Measurements from ENCODE around the gene SPATS2.

SPATS2 gene

GRCh38 chr12:49557187-49557916 is 190.1 kb downstream of the SPATS2 start:
- Histone ChIP-seq H3K27ac (no peak overlapping the region), H3K4me3 (ENCODE audit: low read depth, low read length) (no peak overlapping the region), H3K9me3 (ENCODE audit: severe bottlenecking) (no peaks in the 10 kb centered on the region), H3K36me3 (peaks cover 62% of the 10 kb centered on the region), H3K27me3 (ENCODE audit: insufficient read depth, low read depth, severe bottlenecking) (no peaks in the 10 kb centered on the region)
- DNase-seq: no peak
- TF ChIP-seq CTCF (IDR thresholded peaks at IDR 0.05; ENCODE audit: low read depth, low read length): no peak

GRCh38 chr12:49557917-49558215 is 190.6 kb downstream of the SPATS2 start:
- no peak overlapping the region for H3K27ac ChIP-seq
- no peaks in the 10 kb centered on the region for H3K27me3 ChIP-seq (ENCODE audit: insufficient read depth, low read depth, severe bottlenecking)
- no peak for DNase-seq
- peak; percentile 39; the same call in 1 of the 2 replicates for TF ChIP-seq CTCF (IDR thresholded peaks at IDR 0.05; ENCODE audit: low read depth, low read length)
- H3K9me3 ChIP-seq (ENCODE audit: severe bottlenecking): no peaks in the 10 kb centered on the region
- H3K36me3 ChIP-seq: peaks cover 67% of the 10 kb centered on the region
- H3K4me3 ChIP-seq (ENCODE audit: low read depth, low read length): no peak overlapping the region

GRCh38 chr12:49558526-49558925 is 191.3 kb downstream of the SPATS2 start:
- H3K27me3 ChIP-seq (ENCODE audit: insufficient read depth, low read depth, severe bottlenecking): no peaks in the 10 kb centered on the region
- H3K9me3 ChIP-seq (ENCODE audit: severe bottlenecking): no peaks in the 10 kb centered on the region
- peaks cover 73% of the 10 kb centered on the region for H3K36me3 ChIP-seq
- no peak overlapping the region for H3K4me3 ChIP-seq (ENCODE audit: low read depth, low read length)
- no peak for TF ChIP-seq CTCF (IDR thresholded peaks at IDR 0.05; ENCODE audit: low read depth, low read length)
- DNase-seq: no peak
- no peak overlapping the region for H3K27ac ChIP-seq

GRCh38 chr12:49559011-49559675 is 191.9 kb downstream of the SPATS2 start:
- Histone ChIP-seq H3K27ac (no peak overlapping the region), H3K4me3 (ENCODE audit: low read depth, low read length) (no peak overlapping the region), H3K36me3 (peaks cover 80% of the 10 kb centered on the region), H3K9me3 (ENCODE audit: severe bottlenecking) (no peaks in the 10 kb centered on the region), H3K27me3 (ENCODE audit: insufficient read depth, low read depth, severe bottlenecking) (no peaks in the 10 kb centered on the region)
- TF ChIP-seq CTCF (IDR thresholded peaks at IDR 0.05; ENCODE audit: low read depth, low read length): no peak
- DNase-seq: no peak

GRCh38 chr12:49560695-49561094 is 193.4 kb downstream of the SPATS2 start:
- no peaks in the 10 kb centered on the region for H3K9me3 ChIP-seq (ENCODE audit: severe bottlenecking)
- no peak overlapping the region for H3K27ac ChIP-seq
- no peak for DNase-seq
- no peaks in the 10 kb centered on the region for H3K27me3 ChIP-seq (ENCODE audit: insufficient read depth, low read depth, severe bottlenecking)
- H3K4me3 ChIP-seq (ENCODE audit: low read depth, low read length): no peak overlapping the region
- TF ChIP-seq CTCF (IDR thresholded peaks at IDR 0.05; ENCODE audit: low read depth, low read length): no peak
- peaks cover 95% of the 10 kb centered on the region for H3K36me3 ChIP-seq
